AML-193 (cell line): ENCODE data around the gene FSIP1.

Experiments used
- DNase-seq, 2 experiments: peaks; one replicate each; lab custom pipeline; 2025; lab: John Stamatoyannopoulos, UW

FSIP1 gene

GRCh38 chr15:39792025-39792843 lies 9.6 kb upstream of the FSIP1 start:
- no peak for DNase-seq

- DNase-seq = no peak
Measured at GRCh38 chr15:39789736-39790135, 7.1 kb upstream of the FSIP1 start.

- DNase-seq = no peak
Measured at GRCh38 chr15:39788800-39789565, 6.3 kb upstream of the FSIP1 start.

GRCh38 chr15:39788108-39788507 lies 5.5 kb upstream of the FSIP1 start:
- no peak for DNase-seq

GRCh38 chr15:39787479-39787878 lies 4.8 kb upstream of the FSIP1 start:
- DNase-seq = no peak

GRCh38 chr15:39786447-39787056 lies 3.9 kb upstream of the FSIP1 start:
- peak; percentile 53 to 66 for DNase-seq

- no peak for DNase-seq
Measured at GRCh38 chr15:39785841-39786240, 3.2 kb upstream of the FSIP1 start.

- DNase-seq = no peak
Measured at GRCh38 chr15:39785139-39785538, 2.5 kb upstream of the FSIP1 start.

- no peak for DNase-seq
Measured at GRCh38 chr15:39784638-39785037, 2.0 kb upstream of the FSIP1 start.

GRCh38 chr15:39784125-39784524 lies 1.5 kb upstream of the FSIP1 start:
- DNase-seq = no peak

GRCh38 chr15:39783244-39783820 lies 691 bp upstream of the FSIP1 start:
- DNase-seq = no peak

- peak; percentile 48 to 50 for DNase-seq
Measured at GRCh38 chr15:39781967-39782302, 706 bp downstream of the FSIP1 start.

GRCh38 chr15:39781147-39781966 lies 1.3 kb downstream of the FSIP1 start:
- peak; percentile 48 to 50 for DNase-seq

GRCh38 chr15:39778021-39778420 lies 4.6 kb downstream of the FSIP1 start:
- DNase-seq = no peak

- DNase-seq = no peak
Measured at GRCh38 chr15:39777496-39777895, 5.1 kb downstream of the FSIP1 start.

GRCh38 chr15:39776068-39776467 lies 6.6 kb downstream of the FSIP1 start:
- DNase-seq = no peak

- DNase-seq = peak in 1 of 2 experiments; percentile 7
Measured at GRCh38 chr15:39774688-39775267, 7.9 kb downstream of the FSIP1 start.

GRCh38 chr15:39770748-39771689 lies 11.6 kb downstream of the FSIP1 start:
- no peak for DNase-seq

GRCh38 chr15:39767921-39768320 lies 14.7 kb downstream of the FSIP1 start:
- no peak for DNase-seq

GRCh38 chr15:39761006-39761405 lies 21.6 kb downstream of the FSIP1 start:
- DNase-seq = no peak
